Psoas muscle (tissue), 8 donors: ENCODE measurements around the gene NUAK2. TPM values are rescaled to one million over a fixed set of nuclear protein-coding genes. Genes with fewer than 3 reads are reported as not detected.
A peak's percentile ranks its signal among the peaks of the same experiment; 100 is the strongest.

Experiments
- ATAC-seq, 4 donors: fragments of 200-7000 bp; cut with Tn5 transposase; one replicate each; pipeline ENCODE4 v1.9.1; 2020; ENCODE audit warnings: moderate library complexity in 3 of 4, mild to moderate bottlenecking in 2 of 4
- DNase-seq, 2 donors: peaks; one replicate each; pipeline ENCODE4 v3.0.0-alpha.2; 2020
- H3K27ac ChIP-seq: fragments of 200-600 bp; one replicate; pipeline ENCODE4 v1.8.0; 2022
- H3K27me3 ChIP-seq, 3 donors: fragments of 200-600 bp in 1 of 3; one replicate each; pipeline versions ENCODE4 v1.6.1 to v1.8.0; 2013 to 2022; ENCODE audit warnings: low read length in 2 of 3, mild to moderate bottlenecking in 2 of 3, moderate library complexity in 1 of 3; ENCODE audit not compliant: insufficient read depth in 3 of 3
- H3K36me3 ChIP-seq, 2 donors: fragments of 200-600 bp in 1 of 2; one replicate each; pipeline versions ENCODE4 v1.6.1 to v1.8.0; 2013 to 2022; ENCODE audit warnings: low read depth in 1 of 2, mild to moderate bottlenecking in 1 of 2, moderate library complexity in 1 of 2; ENCODE audit not compliant: insufficient read depth in 1 of 2
- H3K4me1 ChIP-seq: fragments of 200-600 bp; one replicate; pipeline ENCODE4 v1.8.0; 2022
- H3K4me3 ChIP-seq: fragments of 200-600 bp; one replicate; pipeline ENCODE4 v1.8.0; 2022; ENCODE audit warnings: mild to moderate bottlenecking
- H3K9me3 ChIP-seq: fragments of 200-600 bp; one replicate; pipeline ENCODE4 v1.8.0; 2022
- WGBS, 3 donors: extraction: QIAGEN DNeasy Blood & Tissue Kit; methylation state at CpG; one replicate each; pipeline versions ENCODE4 v1.1.6 to v1.1.7; 2013; 5-methylcytosine and 5-hydroxymethylcytosine counted together
- intact Hi-C, 2 donors: fragments of 100-400 bp; cut with DNase I; formaldehyde crosslinking; loops; one replicate each; pipeline versions ENCODE4 v1.11.0 to v1.14.2; 2022
- polyA plus RNA-seq, 3 donors: library from polyadenylated mRNA; stranded (reverse); fragments of 200-250 nt; gene quantifications; one replicate each; pipeline ENCODE4 v1.2.3, GENCODE V29; 2013
- total RNA-seq, 4 donors: library from RNA; stranded (reverse); fragmentation: NEBNext Ultra II Directional in 2 of 4; extraction: Animal tissue kit (Norgen Biotek cat#: 25700) in 2 of 4; gene quantifications; one replicate each; pipeline versions ENCODE4 v1.2.1 to v1.2.4, GENCODE V29; 2021 to 2023
- TF ChIP-seq, protein P1 (sequence below): fragments of 200-600 bp; IDR thresholded peaks from one replicate; pipeline ENCODE4 v1.8.0; 2022; ENCODE audit warnings: antibody characterized with exemption
- donor health status: healthy with polysubstance abuse.
- donor health status: DM: no; HTN: no; CAD: no; lungs with moderate emphysema.
- donor health status: Bipolar disorder and iron deficiency.
- donor health status: healthy.
- donor health status: DM: yes; HTN: yes; CAD: no.
- donor health status: DM: no; HTN: no; CAD: no.
- donor health status: DM: no; HTN: no; CAD: no.
- donor health status: DM: yes; HTN: yes; CAD: no.

The NUAK2 gene
- total and polyA plus RNA-seq, 7 donors: 0.20 to 1.3 (median 0.55) TPM

DNA sequence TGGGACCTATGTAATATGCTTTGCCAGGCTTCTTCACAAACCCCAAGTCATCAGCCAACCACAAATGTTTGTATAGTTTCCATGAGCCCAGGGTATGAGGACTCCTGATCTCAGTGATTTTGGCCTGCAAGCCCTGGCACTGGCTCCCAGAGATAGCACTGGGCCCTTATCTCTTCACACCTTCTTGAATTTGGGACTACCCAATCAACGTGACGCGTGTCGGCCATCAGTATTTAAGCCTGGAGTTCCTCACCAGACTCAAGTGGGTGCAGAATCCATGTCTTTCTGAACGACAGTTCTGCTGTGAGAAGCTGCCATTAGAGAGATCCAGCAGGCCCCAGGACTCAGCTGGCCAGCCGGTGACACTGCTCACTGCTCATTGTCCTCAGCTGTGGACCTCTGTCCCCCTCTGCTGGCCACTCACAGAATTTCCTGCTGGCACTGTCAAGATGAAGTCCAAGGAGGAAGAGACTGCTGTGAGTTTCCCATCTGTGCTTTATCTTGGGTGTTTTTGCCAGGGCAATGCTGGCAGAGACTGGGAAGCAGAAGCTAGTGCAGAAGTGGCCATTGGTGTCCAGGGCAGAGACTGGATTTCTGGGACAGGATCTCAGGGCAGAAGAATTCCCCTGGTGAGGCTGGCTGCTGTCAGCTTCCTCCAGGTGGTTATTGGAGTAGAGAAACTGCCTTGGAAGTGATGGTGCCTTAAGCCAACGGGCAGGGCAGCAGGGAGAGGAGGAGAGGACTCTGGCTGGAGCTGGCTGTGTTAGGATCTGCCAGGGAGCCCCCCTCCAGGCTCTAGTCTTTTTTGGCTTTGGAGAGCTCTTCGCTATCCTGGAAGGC lies 65.4 kb downstream of the NUAK2 start:
- ATAC-seq (peak; percentile 73 to 85 (median 80)), DNase-seq (peak; percentile 89 to 95)
- 21 to 41% (median 26%) methylated on average over 8 of the region's 8 CpGs for WGBS, 3 donors
- H3K9me3 ChIP-seq: no peaks in the 10 kb centered on the region
- H3K4me1 ChIP-seq: peaks cover 67% of the 10 kb centered on the region
- H3K27me3 ChIP-seq: no peaks in the 10 kb centered on the region
- TF ChIP-seq, protein P1, sequence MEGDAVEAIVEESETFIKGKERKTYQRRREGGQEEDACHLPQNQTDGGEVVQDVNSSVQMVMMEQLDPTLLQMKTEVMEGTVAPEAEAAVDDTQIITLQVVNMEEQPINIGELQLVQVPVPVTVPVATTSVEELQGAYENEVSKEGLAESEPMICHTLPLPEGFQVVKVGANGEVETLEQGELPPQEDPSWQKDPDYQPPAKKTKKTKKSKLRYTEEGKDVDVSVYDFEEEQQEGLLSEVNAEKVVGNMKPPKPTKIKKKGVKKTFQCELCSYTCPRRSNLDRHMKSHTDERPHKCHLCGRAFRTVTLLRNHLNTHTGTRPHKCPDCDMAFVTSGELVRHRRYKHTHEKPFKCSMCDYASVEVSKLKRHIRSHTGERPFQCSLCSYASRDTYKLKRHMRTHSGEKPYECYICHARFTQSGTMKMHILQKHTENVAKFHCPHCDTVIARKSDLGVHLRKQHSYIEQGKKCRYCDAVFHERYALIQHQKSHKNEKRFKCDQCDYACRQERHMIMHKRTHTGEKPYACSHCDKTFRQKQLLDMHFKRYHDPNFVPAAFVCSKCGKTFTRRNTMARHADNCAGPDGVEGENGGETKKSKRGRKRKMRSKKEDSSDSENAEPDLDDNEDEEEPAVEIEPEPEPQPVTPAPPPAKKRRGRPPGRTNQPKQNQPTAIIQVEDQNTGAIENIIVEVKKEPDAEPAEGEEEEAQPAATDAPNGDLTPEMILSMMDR: peak; percentile 98
- no peak overlapping the region for H3K4me3 ChIP-seq
- H3K36me3 ChIP-seq: no peaks in the 10 kb centered on the region
- peak overlapping the region; percentile 57 for H3K27ac ChIP-seq
- intact Hi-C loops: loop anchor here (1.0 to 10.0 kb wide), 6 partner anchors 27 to 281 kb away; no protein-coding TSS in a partner anchor

Other genes starting within 250 kb of the NUAK2 start
- 1 to 10 TPM; 3.1 to 6.1 (median 3.6) TPM for gene TMEM81, start 237.3 kb downstream of the NUAK2 start, total RNA-seq
- gene TMEM81, start 237.3 kb downstream of the NUAK2 start, polyA plus RNA-seq: 10 to 100 TPM in 1 of 3 donors, 1 to 10 TPM in 2; 3.9 to 15.2 (median 7.9) TPM
- gene RBBP5, start 199.8 kb downstream of the NUAK2 start, total RNA-seq: 10 to 100 TPM; 10.7 to 15.2 (median 13.3) TPM
- 10 to 100 TPM in 1 of 3 donors, 1 to 10 TPM in 2; 6.8 to 28.9 (median 8.3) TPM for gene RBBP5, start 199.8 kb downstream of the NUAK2 start, polyA plus RNA-seq
- gene DSTYK, start 110.0 kb downstream of the NUAK2 start, total RNA-seq: 10 to 100 TPM in 3 of 4 donors, 1 to 10 TPM in 1; 10.0 to 22.6 (median 13.9) TPM
- 10 to 100 TPM in 1 of 3 donors, 1 to 10 TPM in 2; 2.3 to 19.3 (median 5.2) TPM for gene DSTYK, start 110.0 kb downstream of the NUAK2 start, polyA plus RNA-seq
- 10 to 100 TPM in 1 of 4 donors, 1 to 10 TPM in 3; 3.4 to 21.4 (median 6.9) TPM for gene TMCC2, start 93.8 kb downstream of the NUAK2 start, total RNA-seq
- 10 to 100 TPM in 1 of 3 donors, 1 to 10 TPM in 1, under 1 TPM in 1; 0.66 to 17.5 (median 4.3) TPM for gene TMCC2, start 93.8 kb downstream of the NUAK2 start, polyA plus RNA-seq
- gene KLHDC8A, start 35.2 kb upstream of the NUAK2 start, total RNA-seq: not detected
- gene KLHDC8A, start 35.2 kb upstream of the NUAK2 start, polyA plus RNA-seq: under 1 TPM; 0.01 to 0.24 (median 0.03) TPM
- not detected for gene LEMD1, start 100.3 kb upstream of the NUAK2 start, total RNA-seq
- gene LEMD1, start 100.3 kb upstream of the NUAK2 start, polyA plus RNA-seq: not detected
- not detected for gene BLACAT1, start 134.3 kb upstream of the NUAK2 start, total RNA-seq
- not detected for gene BLACAT1, start 134.3 kb upstream of the NUAK2 start, polyA plus RNA-seq
- 10 to 100 TPM in 1 of 4 donors, 1 to 10 TPM in 3; 3.9 to 11.9 (median 6.0) TPM for gene CDK18, start 182.9 kb upstream of the NUAK2 start, total RNA-seq
- gene CDK18, start 182.9 kb upstream of the NUAK2 start, polyA plus RNA-seq: 1 to 10 TPM; 1.5 to 2.1 (median 1.6) TPM